Activated CD4-positive, CD25-positive, alpha-beta regulatory T cell treated with anti-CD3 and anti-CD28 coated beads, Interleukin-2, amount 50 U/mL, for 72 hours (primary cell): Measurements from ENCODE around the gene UBAC2.

Experiments used
- DNase-seq: peaks from one replicate; pipeline ENCODE4 v3.0.0; 2021

Gene UBAC2

GRCh38 chr13:99200432-99201167 is at the start of gene UBAC2:
TSS of gene UBAC2 (plus strand) at chr13:99200854. CDS start at chr13:99200909, 55 bp downstream.
- DNase-seq: peak; percentile 98

GRCh38 chr13:99151516-99151915 is 49.1 kb upstream of the UBAC2 start:
- no peak for DNase-seq

- no peak for DNase-seq
Observed at GRCh38 chr13:99153219-99153618, 47.4 kb upstream of the UBAC2 start.

- DNase-seq: no peak
Observed at GRCh38 chr13:99154064-99154463, 46.6 kb upstream of the UBAC2 start.

GRCh38 chr13:99155821-99156220 is 44.8 kb upstream of the UBAC2 start:
- no peak for DNase-seq

DNA sequence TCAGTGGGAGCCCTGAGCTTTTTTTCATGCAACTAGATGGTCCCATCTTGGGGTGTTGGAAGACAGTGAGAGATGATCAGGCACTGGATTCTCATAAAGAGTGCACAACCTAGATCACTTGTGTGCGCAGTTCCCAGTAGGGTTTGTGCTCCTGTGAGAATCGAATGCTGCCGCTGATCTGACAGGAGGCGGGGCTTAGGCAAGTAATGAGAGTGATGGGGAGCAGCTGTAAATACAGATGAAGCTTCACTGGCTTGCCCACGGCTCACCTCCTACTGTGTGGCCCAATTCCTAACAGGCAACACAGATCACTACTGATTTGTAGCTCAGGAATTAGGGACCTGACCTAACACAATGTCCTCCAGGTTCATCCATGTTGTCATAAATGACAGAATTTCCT is 43.6 kb upstream of the UBAC2 start:
- DNase-seq: no peak

DNA sequence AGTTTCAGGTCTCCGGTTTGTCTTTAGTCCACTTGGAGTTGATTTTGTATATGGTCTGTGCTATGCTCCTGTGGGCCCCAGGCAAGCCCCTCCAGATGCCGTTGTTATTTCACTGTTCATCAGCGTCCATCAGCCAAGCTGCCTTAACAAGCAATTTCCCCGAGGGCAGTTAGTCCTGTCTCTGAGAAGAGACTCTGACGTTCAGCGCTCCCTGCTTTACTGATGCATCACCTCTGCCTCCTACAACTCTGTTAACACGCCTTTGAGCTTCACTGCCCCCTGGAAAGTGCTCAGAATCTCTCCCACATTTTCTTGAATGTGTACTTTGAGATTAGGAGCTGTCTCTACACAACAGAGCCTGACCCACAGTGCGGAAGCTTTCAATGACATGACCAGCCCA is 41.8 kb upstream of the UBAC2 start:
- no peak for DNase-seq

- no peak for DNase-seq
Observed at GRCh38 chr13:99159331-99160061, 41.2 kb upstream of the UBAC2 start.

- DNase-seq: no peak
Observed at GRCh38 chr13:99160415-99160814, 40.2 kb upstream of the UBAC2 start.

DNA sequence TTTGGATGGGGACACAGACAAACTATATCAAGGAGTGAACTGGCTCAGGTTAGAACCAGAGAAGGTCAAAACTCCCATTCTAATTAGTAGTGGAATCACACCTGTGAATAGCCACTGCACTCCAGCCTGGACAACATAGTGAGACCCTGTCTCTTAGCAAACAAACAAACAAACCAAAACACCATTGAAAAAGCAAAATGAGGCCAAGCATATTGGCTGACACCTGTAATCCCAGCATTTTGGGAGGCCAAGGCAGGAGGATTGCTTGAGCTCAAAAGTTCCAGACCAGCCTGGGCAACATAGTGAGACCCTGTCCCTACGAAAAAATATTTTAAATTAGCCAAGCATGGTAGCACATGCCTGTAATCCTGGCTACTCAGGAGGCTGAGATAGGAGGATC is 39.1 kb upstream of the UBAC2 start:
- no peak for DNase-seq

- no peak for DNase-seq
Observed at GRCh38 chr13:99162567-99163361, 37.9 kb upstream of the UBAC2 start.

GRCh38 chr13:99164226-99164625 is 36.4 kb upstream of the UBAC2 start:
- no peak for DNase-seq

DNA sequence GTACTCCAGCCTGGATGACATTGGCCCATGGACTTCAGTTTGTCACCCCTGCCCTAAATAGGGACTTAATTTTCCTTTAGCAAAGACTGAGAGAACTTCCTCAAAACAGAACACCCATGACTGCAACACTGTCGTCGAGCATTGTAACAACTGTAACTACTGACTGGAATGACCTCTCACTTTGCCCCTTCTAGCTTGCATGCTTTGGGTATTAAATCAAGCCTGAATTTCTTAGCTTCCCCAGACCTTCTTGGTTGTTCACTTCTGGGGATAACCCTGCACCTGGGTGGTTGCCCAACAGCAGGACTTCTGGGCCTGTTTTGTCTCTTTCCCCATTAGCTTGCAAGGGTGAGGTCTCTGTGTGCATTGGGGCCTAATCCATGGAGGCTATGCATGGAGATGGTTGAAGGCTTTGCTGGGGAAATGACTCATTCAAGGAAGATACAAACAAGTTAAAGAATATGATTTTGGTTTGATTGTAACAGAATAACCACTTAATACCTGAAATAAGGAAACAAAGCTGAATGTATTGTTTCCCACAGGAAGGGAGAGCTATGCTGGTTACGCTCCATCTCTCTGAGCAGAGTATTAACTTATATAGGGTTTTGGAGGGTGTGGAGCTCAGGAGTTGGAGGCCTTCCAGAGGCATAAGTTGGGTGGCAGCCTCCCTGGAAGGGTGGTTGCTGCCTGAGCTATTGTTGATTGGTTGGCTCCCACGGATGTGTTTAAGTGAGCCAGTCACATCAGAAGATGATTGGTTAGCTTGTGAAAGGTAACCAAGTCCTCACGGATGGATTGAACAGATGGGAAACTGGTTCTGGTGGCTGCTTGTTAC is 34.7 kb upstream of the UBAC2 start:
- no peak for DNase-seq

DNA sequence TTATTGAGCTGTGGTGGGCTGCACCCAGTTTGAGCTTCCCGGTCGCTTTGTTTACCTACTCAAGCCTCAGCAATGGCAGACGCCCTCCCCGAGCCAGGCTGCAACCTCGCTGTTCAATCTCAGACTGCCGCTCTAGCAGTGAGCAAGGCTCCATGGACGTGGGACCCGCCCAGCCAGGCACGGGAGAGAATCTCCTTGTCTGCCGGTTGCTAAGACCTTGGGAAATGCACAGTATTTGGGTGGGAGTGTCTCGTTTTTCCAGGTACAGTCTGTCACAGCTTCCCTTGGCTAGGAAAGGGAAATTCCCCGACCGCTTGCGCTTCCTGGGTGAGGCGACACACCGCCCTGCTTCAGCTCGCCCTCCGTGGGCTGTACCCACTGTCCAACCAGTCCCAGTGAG is 27.7 kb upstream of the UBAC2 start:
- no peak for DNase-seq

DNA sequence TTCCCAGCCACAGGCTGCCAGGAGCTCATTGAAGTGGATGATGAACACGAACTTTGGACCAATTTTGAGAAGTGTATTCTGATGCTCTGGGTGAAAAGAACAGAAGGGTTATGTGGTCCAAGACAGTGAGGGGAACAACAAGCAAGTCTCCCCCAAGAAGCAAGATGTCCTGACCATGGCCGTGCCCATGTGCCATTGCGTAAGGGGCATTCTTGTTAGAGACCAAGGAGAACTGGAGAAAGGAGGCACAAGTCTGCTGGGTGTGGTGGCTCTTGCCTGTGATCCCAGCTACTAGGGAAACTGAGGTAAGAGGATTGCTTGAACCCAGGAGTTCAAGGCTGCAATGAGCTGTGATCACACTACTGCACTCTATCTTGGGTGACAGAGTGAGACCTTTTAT is 27.0 kb upstream of the UBAC2 start:
- no peak for DNase-seq

DNA sequence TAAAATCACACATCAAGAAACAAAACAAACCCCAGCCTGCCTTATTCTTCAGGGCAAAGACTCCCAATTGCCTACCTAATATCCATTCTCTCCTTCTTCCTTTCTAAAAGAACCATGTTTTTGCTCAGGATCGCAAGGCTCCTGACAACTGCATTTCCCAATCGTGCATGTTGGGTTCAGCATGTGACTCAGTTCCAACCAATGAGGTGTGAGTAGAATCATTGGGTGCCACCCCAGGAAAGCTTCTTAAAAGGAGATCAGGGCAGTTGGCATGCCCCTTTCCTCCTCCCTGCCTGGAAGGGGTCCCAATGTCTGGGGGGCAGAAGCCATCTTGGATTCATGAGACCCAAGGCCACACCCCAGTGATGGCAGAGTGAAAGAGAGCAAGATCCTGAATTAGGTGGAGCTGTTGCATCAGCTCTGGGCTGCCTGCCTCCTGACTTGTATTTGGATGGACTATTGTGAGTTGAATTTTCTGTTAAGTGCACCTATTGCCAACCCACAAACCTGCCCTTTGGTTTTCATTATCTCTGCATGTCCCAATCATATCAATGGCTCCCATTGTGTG is 26.0 kb upstream of the UBAC2 start:
- DNase-seq: no peak

GRCh38 chr13:99176309-99177276 is 24.1 kb upstream of the UBAC2 start:
- peak; percentile 80 for DNase-seq

- DNase-seq: no peak
Observed at GRCh38 chr13:99178636-99179035, 22.0 kb upstream of the UBAC2 start.

DNA sequence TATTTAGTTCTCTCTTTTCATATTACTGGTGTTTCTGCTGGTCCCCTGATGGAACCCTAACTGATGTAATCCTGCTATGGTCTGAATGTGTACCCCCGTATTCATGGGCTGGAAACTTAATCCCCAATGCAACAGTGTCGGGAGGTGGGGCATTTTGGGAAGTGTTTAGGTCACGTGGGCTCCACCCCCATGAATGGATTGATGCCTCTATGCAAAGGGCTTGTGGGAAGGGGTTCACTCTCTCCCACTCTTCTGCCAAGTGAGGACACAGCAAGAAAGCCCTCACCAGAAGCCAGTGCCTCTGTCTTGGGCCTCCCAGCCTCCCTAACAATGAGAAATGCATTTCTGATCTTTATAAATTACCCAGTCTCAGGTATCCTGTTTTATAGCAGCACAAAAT is 21.2 kb upstream of the UBAC2 start:
- no peak for DNase-seq

DNA sequence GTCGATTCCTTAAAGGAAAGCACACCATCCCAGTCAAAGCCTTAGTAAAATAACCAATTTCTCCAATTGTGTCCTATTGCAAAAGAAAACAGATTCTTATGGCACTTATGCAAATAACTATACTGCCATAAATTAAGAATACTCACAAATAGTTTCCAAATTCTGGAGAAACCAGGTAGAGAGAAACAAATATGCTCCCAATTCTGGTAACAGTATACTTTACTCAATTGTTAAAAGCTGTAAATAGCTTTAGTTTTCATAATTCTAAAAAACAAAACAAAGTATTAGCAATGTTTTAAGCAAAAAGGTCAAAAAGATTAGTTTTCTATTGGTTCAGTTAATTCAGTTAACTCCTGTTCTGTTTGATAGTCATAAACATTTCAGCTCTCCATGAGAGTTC is 18.2 kb upstream of the UBAC2 start:
- DNase-seq: no peak

DNA sequence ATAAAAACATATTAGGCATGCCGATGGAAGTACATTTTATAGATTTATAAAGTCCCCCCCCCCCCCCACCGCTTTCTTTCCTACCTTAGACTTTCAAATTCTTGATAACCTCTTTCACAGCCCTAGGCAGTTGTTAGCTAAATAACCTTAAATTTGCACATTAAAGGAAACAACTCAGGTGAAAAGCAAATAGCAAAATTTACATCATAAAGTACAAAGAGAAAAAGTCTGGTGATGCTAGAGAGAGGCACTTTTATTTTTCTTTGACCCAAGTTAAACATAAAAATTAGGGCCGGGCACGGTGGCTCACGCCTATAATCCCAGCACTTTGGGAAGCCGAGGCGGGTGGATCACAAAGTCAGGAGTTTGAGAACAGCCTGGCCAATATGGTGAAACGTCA is 15.0 kb upstream of the UBAC2 start:
- no peak for DNase-seq
